HepG2 (cell line): ENCODE measurements around the gene RERE. TPM values are rescaled to one million over a fixed set of nuclear protein-coding genes. Genes with fewer than 3 reads are reported as not detected.

Source experiments
- CBX1 ChIP-seq: IDR thresholded peaks from one replicate; pipeline ENCODE4 v1.6.1; 2016; ENCODE audit warnings: antibody characterized with exemption, low read depth
- ERF ChIP-seq: IDR thresholded peaks from 2 replicates; pipeline ENCODE4 v1.6.1; 2018; ENCODE audit warnings: missing biosample characterization, missing genetic modification reagents
- HBP1 ChIP-seq: IDR thresholded peaks from 2 replicates; pipeline ENCODE4 v1.6.1; 2016; ENCODE audit warnings: low read depth, control low read depth
- JUN ChIP-seq: sonication (generic); formaldehyde crosslinking; IDR thresholded peaks from 2 replicates; pipeline ENCODE4 v1.4.0; 2020; ENCODE audit warnings: mild to moderate bottlenecking, missing genetic modification reagents
- MAFK ChIP-seq, 2 experiments: IDR thresholded peaks in 1 of 2; conservative IDR thresholded peaks in 1 of 2; 2 replicates each; pipeline ENCODE4 v1.6.1; 2011; ENCODE audit warnings: improper control_type of control experiment in 2 of 2, low read length in 2 of 2
- MLLT10 ChIP-seq: sonication (generic); formaldehyde crosslinking; IDR thresholded peaks from 2 replicates; pipeline ENCODE4 v1.4.0; 2020; ENCODE audit warnings: missing genetic modification reagents
- NR2C2 ChIP-seq: sonication (generic); formaldehyde crosslinking; IDR thresholded peaks from 2 replicates; pipeline ENCODE4 v1.4.0; 2020; ENCODE audit warnings: missing genetic modification reagents, mild to moderate bottlenecking, moderate library complexity, borderline replicate concordance
- POLR2AphosphoS2 ChIP-seq: IDR thresholded peaks from 2 replicates; pipeline ENCODE4 v1.6.1; 2011; ENCODE audit warnings: low read depth, low read length, improper control_type of control experiment
- REXO4 ChIP-seq: sonication (generic); formaldehyde crosslinking; IDR thresholded peaks from 2 replicates; pipeline ENCODE4 v1.8.0; 2022; ENCODE audit warnings: missing genetic modification reagents, mild to moderate bottlenecking, borderline replicate concordance
- TBP ChIP-seq: sonication (generic); formaldehyde crosslinking; IDR thresholded peaks from 2 replicates; pipeline ENCODE4 v1.5.0; 2020; ENCODE audit warnings: missing genetic modification reagents
- ZBTB25 ChIP-seq: IDR thresholded peaks from 2 replicates; pipeline ENCODE4 v1.6.1; 2018; ENCODE audit warnings: missing genetic modification reagents
- ZFP36 ChIP-seq: fragments of 150-350 bp; IDR thresholded peaks from 2 replicates; pipeline ENCODE4 v1.6.1; 2018; ENCODE audit warnings: borderline replicate concordance, low read length, low read depth; ENCODE audit not compliant: partially characterized antibody
- ZNF138 ChIP-seq: sonication (generic); formaldehyde crosslinking; IDR thresholded peaks from 2 replicates; pipeline ENCODE4 v1.5.0; 2020; ENCODE audit warnings: mild to moderate bottlenecking, low read depth, missing genetic modification reagents
- ZNF280D ChIP-seq: sonication (generic); formaldehyde crosslinking; IDR thresholded peaks from 2 replicates; pipeline ENCODE4 v1.5.1; 2020; ENCODE audit warnings: mild to moderate bottlenecking, missing genetic modification reagents
- ZNF337 ChIP-seq: sonication (generic); formaldehyde crosslinking; IDR thresholded peaks from 2 replicates; pipeline ENCODE4 v1.5.1; 2020; ENCODE audit warnings: missing genetic modification reagents, low read depth, mild to moderate bottlenecking, borderline replicate concordance
- ZNF549 ChIP-seq: sonication (generic); formaldehyde crosslinking; IDR thresholded peaks from 2 replicates; pipeline ENCODE4 v1.5.0; 2020; ENCODE audit warnings: missing genetic modification reagents
- ZNF614 ChIP-seq: IDR thresholded peaks from 2 replicates; pipeline ENCODE4 v1.6.1; 2018; ENCODE audit warnings: missing biosample characterization, missing genetic modification reagents, inconsistent platforms, borderline replicate concordance
- ZSCAN12 ChIP-seq: sonication (generic); formaldehyde crosslinking; IDR thresholded peaks from 2 replicates; pipeline ENCODE4 v1.9.0; 2021; ENCODE audit warnings: mild to moderate bottlenecking, missing genetic modification reagents
- ZSCAN31 ChIP-seq: sonication (generic); formaldehyde crosslinking; IDR thresholded peaks from 2 replicates; pipeline ENCODE4 v1.5.0; 2020; ENCODE audit warnings: low read depth, mild to moderate bottlenecking, missing genetic modification reagents
- polyA plus RNA-seq, 8 experiments: library from polyadenylated mRNA; depleted of rRNA in 3 of 8; stranded (reverse) in 7 of 8; unstranded in 1 of 8; fragments of >200 nt; fragmentation: Illumina TruSeq in 4 of 8; extraction: Trizol in 4 of 8; gene quantifications; 2 replicates each; pipeline versions ENCODE4 v1.2.1 to v1.2.3, GENCODE V29; 2011 to 2016; ENCODE audit warnings: low read depth in 4 of 8, missing spikeins in 1 of 8, mixed read lengths in 1 of 8; ENCODE audit not compliant: insufficient read depth in 1 of 8
- total RNA-seq, 5 experiments: library from RNA; depleted of rRNA; stranded (reverse); fragments of >200 nt; fragmentation: Illumina TruSeq; extraction: Trizol; gene quantifications; 2 replicates each; pipeline ENCODE4 v1.2.3, GENCODE V29; 2016; ENCODE audit warnings: low read depth in 1 of 5
- TF ChIP-seq, protein P1 (sequence below): sonication (generic); formaldehyde crosslinking; IDR thresholded peaks from 2 replicates; pipeline ENCODE4 v1.5.1; 2020; ENCODE audit warnings: missing genetic modification reagents, mild to moderate bottlenecking, borderline replicate concordance

Gene RERE
- total and polyA plus RNA-seq, 2 of the 13 experiments (the other 11 are each of a cell fraction or from before 2014, with no cell fraction given): 18.3 to 21.9 TPM

DNA sequence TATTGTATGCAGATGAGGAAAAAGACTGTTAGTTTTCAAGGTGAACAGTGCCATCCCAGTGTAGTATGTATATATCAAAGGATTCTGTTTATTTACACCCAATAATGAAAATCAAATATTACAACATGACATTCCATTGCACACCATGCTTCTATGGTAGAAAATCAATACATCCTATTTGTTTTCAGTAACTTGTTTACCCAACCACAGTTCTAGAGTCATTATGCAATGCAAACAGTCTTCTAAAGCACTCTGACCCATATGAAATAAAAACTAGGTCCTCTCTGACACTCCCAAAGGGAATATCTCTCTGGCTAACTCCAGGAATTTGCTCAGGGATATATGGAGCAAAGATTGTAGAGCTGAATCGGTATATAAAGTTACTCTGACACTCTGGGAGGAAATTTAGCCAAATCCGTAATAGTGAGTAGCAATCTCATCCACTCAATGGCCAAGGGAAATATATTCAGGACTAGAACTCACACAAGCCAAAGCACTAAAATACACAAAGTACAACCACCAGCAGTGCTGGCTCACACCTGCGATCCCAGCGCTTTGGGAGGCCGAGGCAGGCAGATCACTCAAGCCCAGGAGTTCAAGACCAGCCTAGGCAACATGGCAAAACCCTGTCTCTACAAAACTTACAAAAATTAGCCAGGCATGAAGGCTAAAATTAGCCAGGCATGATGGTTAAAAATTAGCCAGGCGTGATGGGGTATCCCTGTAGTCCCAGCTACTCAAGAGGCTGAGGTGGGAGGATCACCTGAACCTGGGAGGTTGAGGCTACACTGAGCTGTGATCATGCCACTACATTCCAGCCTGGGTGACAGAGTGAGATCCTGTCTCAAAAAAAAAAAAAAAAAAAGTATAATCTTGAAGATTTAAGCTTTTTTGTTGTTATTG is 75.2 kb downstream of the RERE start (continued):
- TF ChIP-seq REXO4 (peak; percentile 18; the same call in 1 of the 2 replicates), ZNF337 (CRISPR knock-in tag) (no peak), JUN (CRISPR knock-in tag) (peak; percentile 87), ZNF138 (CRISPR knock-in tag) (no peak), NR2C2 (CRISPR knock-in tag) (peak; percentile 79), ZBTB25 (CRISPR knock-in tag) (peak; percentile 98), ZSCAN31 (CRISPR knock-in tag) (0 out of 2 replicates have a peak, but pooled peaks have one; percentile 59), ZNF549 (CRISPR knock-in tag) (no peak), TBP (CRISPR knock-in tag) (no peak), MAFK (conservative IDR thresholded peaks at IDR 0.05 in 1 of 2, IDR thresholded peaks at IDR 0.05 in 1 of 2; ENCODE audit: low read length in 2 of 2) (no peak; a peak in 1 of 4 replicates), HBP1 (peak; percentile 82; the same call in 1 of the 2 replicates), ZSCAN12 (0 out of 2 replicates have a peak, but pooled peaks have one; percentile 62), POLR2AphosphoS2 (no peak), ZNF614 (CRISPR knock-in tag) (peak; percentile 93; the same call in 1 of the 2 replicates), ZFP36 (peak; percentile 83), CBX1 (no peak), MLLT10 (CRISPR knock-in tag) (no peak), ERF (CRISPR knock-in tag) (peak; percentile 97), ZNF280D (peak; percentile 94)
- TF ChIP-seq, protein P1, sequence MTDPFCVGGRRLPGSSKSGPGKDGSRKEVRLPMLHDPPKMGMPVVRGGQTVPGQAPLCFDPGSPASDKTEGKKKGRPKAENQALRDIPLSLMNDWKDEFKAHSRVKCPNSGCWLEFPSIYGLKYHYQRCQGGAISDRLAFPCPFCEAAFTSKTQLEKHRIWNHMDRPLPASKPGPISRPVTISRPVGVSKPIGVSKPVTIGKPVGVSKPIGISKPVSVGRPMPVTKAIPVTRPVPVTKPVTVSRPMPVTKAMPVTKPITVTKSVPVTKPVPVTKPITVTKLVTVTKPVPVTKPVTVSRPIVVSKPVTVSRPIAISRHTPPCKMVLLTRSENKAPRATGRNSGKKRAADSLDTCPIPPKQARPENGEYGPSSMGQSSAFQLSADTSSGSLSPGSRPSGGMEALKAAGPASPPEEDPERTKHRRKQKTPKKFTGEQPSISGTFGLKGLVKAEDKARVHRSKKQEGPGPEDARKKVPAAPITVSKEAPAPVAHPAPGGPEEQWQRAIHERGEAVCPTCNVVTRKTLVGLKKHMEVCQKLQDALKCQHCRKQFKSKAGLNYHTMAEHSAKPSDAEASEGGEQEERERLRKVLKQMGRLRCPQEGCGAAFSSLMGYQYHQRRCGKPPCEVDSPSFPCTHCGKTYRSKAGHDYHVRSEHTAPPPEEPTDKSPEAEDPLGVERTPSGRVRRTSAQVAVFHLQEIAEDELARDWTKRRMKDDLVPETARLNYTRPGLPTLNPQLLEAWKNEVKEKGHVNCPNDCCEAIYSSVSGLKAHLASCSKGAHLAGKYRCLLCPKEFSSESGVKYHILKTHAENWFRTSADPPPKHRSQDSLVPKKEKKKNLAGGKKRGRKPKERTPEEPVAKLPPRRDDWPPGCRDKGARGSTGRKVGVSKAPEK (CRISPR knock-in tag): 0 out of 2 replicates have a peak, but pooled peaks have one; percentile 25
